Stimulated activated CD4-positive, alpha-beta T cell treated with anti-CD3 and anti-CD28 coated beads, Interleukin-4, amount 100 ng/mL, for 1 hour (primary cell): ENCODE results near the gene KRTAP16-1.

Source experiments
- DNase-seq: peaks from one replicate; pipeline ENCODE4 v3.0.0-alpha.2; 2020

KRTAP16-1 gene

GRCh38 chr17:41328207-41328606 lies 19.1 kb upstream of the KRTAP16-1 start:
- no peak for DNase-seq

- no peak for DNase-seq
These were observed 18.5 kb upstream of the KRTAP16-1 start for GRCh38 chr17:41327411-41328120.

GRCh38 chr17:41326173-41327145 lies 17.4 kb upstream of the KRTAP16-1 start:
- DNase-seq = no peak

GRCh38 chr17:41325611-41326010 lies 16.5 kb upstream of the KRTAP16-1 start:
- no peak for DNase-seq

- DNase-seq = no peak
These were observed 16.0 kb upstream of the KRTAP16-1 start for GRCh38 chr17:41325126-41325525.

- no peak for DNase-seq
These were observed 15.3 kb upstream of the KRTAP16-1 start for GRCh38 chr17:41324180-41325075.

- no peak for DNase-seq
These were observed 14.1 kb upstream of the KRTAP16-1 start for GRCh38 chr17:41322903-41323895.

- no peak for DNase-seq
These were observed 13.2 kb upstream of the KRTAP16-1 start for GRCh38 chr17:41322094-41322902.

GRCh38 chr17:41318231-41318630 lies 9.1 kb upstream of the KRTAP16-1 start:
- DNase-seq = no peak

GRCh38 chr17:41315814-41316445 lies 6.8 kb upstream of the KRTAP16-1 start:
- no peak for DNase-seq

GRCh38 chr17:41315204-41315794 lies 6.2 kb upstream of the KRTAP16-1 start, which contains the start of gene KRTAP17-1:
Gene KRTAP17-1 (minus strand): TSS chr17:41315710. CDS start chr17:41315650, 60 bp downstream.
- no peak for DNase-seq

GRCh38 chr17:41311111-41311510 lies 2.0 kb upstream of the KRTAP16-1 start:
- no peak for DNase-seq

- peak; percentile 38 for DNase-seq
These were observed 725 bp downstream of the KRTAP16-1 start for GRCh38 chr17:41308251-41308917.

- no peak for DNase-seq
These were observed 1.5 kb downstream of the KRTAP16-1 start for GRCh38 chr17:41307647-41308046.

- no peak for DNase-seq
These were observed 5.0 kb downstream of the KRTAP16-1 start for GRCh38 chr17:41304091-41304490.

- no peak for DNase-seq
These were observed 6.1 kb downstream of the KRTAP16-1 start for GRCh38 chr17:41302981-41303380.

- no peak for DNase-seq
These were observed 6.9 kb downstream of the KRTAP16-1 start, which contains the start of gene KRTAP29-1 for GRCh38 chr17:41301916-41302901. Gene KRTAP29-1 (minus strand): TSS chr17:41302851. CDS start chr17:41302851, 0 bp downstream.
